RPMI8226 (cell line): ENCODE results near the gene LMX1B.

Experiments used
- DNase-seq: peaks from one replicate; pipeline ENCODE4 v3.0.0-alpha.2; 2015

Gene LMX1B

DNA sequence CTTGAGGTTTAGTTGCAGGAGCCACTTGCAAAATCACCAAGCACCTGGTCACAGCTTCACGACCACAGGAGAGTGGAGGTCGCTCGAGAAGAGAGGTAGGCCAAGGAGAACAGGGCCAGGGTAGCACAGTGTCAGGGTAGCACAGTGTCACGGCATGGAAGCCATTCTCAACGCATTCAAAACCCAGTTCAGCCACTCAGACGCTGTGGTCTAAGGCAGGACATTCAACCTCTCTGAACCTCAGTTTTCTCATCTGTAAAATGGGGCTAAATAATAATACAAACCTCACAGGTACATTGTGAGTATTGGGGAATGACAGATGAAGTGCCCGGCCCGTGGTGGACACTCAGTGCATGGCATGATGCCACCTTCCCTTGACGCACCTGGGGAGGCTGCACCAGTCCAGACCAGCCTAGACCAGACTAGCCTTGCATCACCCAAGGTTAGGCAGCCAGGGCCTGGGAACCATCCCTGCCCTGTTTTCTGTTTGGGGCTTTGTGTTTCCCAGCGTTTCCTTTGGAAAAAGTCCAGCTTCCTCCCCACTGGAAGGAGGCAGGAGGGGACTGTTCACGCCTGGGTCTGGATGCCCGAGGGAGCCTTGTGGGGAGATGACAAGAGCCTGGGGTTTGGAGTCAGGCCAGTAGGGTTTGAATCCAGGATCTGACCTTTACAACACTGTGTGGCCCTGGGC is 7.8 kb upstream of the LMX1B start:
- no peak for DNase-seq

DNA sequence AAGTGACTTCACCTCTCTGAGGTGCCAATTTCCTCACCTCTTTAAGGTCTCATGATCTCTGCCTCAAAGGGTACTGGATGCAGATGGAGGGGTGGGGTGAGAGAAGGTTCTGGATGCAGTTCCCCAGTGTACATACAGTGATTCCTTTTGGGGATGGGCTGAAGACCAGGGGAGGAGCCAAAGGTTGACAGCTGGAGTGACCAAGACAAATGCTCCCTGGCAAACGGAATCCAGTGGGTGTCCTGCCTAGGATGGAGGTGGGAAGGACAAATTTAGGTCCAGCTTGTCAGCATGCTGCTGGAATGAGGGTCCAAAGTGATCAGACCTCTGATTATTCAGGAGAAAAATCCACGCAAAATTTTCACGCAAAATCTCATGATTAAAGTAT is 7.3 kb upstream of the LMX1B start:
- no peak for DNase-seq

DNA sequence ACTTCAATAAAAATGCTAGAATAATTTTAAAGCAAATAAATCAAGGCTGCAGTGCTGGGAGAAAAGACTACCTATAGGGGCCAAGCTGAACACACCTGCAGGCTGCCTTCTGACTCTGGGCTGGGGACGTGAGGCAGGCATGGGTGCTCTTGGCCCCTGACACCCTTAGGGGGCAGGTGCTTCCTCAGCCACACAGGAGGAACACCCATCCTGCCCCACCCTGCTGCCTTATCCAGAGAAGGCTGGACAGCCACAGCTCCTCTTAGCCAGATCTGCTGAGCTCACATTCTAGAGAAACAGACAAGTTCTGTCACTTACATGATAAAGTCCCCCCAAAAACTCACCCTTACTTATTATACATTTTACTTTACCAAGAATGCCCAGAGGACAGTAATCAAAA is 6.6 kb upstream of the LMX1B start:
- peak; percentile 67 for DNase-seq

DNA sequence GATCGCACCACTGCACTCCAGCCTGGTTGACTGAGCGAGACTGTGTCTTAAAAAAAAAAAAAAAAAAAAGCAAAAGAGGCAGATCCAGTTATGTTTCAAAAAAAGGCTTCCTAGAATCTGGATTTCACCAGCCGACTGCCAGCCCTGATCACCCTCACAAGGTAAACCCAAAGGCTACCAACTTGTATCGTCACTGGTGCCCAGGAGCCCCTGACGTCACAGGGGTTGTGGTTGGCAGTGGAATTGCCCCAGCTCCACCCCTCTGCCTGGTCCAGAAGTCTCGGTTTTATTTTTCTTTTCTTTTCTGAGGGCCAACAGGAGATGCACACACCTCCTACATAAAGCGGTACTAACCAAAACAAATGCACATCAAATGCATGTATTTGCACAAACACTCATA is 6.0 kb upstream of the LMX1B start:
- peak; percentile 56 for DNase-seq

DNA sequence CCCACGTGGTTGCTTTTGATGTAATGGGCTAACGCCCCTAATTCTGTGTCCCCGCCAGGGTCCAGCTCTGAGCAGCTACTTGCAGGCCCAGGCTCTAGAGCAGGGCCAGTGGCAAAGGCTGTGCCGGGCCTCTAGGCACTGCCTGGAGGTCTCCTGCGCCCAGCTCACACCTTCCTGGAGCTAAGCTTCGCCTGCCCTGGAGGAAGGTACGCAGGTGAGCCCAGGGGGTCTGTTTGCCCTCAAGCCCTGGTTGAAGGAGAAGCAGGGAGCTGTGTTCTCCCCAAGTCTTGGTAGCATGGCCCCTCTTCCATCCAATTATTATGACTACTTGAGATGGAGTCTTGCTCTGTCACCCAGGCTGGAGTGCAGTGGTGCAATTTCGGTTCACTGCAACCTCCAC is 5.2 kb upstream of the LMX1B start:
- no peak for DNase-seq

DNA sequence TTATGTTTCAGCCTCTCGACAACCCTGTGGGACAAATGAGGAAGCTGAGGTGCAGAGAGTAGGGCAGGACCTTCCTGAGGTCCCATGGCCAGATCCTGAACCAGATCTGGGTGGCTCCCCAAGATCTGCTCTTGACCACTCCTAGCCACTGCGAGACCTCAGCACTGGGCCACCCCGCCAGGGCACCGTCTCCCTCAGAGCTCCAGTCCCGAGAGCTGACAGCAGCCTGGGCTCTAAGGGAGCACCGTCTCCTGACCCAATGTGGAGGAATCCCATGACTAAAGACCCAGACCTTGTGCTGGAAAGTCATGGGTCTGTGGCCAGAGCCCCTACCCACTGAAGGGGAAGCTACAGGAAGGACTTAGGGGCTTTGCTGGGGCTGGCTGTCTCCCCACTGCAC is 4.5 kb upstream of the LMX1B start:
- no peak for DNase-seq

DNA sequence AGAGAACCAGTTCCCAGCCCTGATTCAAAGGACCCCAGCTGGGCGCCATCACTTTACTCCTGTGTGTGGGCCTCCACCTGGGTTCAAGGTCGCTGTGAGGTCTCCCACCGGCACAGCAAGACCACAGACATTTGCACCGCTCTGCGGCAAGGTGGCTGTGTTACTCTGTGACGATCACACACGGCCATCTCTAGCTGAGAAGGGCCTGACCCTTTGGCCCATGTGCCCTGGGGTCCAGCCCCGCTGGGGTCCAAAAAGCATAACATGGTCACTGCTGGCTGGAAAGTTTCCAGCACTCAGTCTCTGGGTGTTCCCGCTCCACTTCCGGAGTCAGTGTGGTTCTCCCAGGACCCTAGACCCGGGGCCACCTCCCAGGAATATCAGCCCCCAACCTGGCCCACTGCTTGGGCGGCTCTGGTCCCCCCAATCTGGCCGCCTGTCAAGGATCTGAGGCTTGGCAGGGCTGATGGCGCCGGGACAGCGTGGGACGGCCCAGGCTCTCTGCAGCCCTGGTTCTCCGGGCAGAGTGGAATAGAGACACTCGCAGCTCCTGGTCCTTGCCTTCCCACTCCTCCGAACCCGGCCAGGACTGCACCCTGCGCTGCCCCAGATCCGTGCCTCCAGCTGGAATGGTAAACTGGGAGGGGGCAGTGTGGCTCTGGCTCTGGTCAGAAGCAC is 3.9 kb upstream of the LMX1B start:
- no peak for DNase-seq

DNA sequence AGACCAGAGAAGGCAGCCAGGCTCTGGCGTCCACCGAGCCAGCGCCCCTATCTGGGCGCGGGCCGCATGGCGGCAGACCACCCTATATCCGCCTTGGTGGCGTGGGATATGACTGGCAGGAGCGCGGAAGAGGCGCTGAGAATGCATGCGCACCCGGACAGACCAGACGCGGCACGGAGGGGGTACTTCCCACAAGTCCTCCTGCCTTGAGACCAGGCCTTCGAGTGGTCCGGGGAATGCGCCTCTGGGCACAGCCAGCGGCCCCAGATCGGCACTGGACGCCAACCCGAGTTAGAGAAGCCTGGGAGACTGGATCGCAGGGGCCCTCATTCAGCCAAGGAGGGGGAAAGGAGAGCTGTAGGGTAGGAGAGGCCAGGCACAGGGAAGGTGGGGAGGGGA is 2.5 kb upstream of the LMX1B start:
- DNase-seq = no peak

DNA sequence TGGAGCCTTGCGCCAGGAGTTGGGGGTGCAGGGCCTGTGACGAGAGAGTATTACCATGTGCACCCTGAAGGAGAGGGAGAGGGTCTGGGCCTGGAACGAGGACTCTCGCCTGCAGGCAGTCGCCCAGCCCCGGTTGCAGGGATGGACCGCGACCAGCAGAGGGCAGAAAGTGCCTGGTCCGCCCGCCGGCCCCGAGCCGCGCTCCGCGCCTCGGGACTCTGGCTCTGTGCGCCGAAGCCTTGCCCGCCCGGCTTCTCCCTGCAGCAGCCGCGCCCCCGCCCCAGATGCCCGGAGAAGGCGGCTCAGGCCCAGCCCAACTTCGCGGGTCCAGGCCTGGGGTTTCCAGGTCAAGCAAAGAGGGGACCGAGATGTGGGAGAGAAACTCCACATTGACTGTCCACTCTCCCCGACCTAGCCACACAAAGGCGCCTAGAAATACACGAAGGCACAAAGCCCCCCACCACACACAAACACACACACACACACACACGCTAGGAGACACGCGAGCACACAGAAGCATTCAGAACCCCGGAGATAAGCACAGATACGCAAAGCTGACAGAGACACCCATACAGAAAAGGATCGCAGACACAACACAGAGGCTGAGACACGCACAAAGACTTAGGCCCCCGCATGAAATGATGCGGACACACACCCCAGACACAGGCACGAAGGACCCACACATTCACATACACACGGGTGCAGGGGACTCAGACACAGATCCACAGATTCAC is 2.0 kb upstream of the LMX1B start:
- DNase-seq = peak; percentile 84

DNA sequence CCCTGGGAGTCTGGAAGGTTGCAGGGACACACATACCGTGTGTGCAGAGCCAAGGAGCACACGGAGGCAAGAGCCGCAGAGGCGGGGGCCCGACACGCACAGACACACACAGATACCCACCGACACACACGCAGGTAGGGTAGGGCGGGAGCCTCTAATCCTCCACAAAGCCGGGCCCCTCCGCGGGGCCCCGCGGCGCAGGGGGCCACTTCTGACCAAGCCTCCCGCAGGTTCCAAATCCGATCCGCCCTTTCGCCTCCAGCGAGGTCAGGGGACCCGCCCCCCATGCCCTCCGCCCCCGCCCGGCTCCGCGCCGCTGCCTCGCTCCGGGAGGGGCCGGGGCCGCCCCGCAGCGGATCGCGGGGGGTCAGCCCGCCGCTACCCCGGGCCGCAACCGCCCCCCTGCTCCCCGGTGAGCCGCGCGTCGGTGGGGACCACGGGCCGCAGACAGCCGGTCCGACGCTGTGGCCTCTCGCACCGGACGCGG is 1.4 kb upstream of the LMX1B start:
- DNase-seq = no peak

DNA sequence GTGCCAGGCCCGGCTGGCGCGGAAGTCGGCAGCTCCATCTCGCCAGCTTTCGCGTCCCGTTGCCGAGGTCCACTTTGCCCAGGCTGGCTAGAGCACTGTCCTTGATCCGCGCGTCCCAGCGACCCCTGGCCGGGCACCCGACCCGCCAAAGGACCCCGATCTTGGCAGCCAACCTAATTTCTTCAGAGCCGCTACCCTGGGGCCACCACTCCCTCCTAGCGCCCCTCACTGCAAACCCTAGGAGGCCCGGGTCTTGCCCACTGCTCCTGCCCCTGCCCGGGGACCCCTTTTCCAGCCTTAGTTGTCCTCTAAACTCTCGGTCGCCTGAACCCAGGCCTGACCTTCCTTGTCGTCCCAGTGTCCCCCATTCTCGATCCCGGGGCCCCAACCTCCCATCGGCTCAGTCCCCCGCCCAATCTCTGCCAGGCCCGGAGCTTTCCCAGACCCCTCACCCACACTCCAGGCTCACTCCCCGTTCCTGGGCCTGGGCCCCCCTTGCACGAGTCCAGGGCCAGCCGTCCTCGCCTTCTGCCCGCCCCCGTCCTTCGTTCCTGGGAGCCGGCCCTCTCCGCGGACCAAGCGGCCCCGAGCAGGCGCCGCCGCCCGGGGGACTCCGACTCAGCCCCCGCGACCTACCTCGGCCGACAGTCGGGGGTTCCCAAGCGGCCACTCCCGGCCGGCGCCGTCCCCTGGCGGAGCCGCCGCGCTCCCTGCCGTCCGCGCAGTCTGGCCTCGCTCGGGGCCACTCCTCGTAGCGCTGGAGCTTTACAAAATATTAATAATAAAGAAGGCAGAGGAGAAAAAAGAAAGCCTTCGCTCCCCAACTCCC is 701 bp upstream of the LMX1B start:
- no peak for DNase-seq

DNA sequence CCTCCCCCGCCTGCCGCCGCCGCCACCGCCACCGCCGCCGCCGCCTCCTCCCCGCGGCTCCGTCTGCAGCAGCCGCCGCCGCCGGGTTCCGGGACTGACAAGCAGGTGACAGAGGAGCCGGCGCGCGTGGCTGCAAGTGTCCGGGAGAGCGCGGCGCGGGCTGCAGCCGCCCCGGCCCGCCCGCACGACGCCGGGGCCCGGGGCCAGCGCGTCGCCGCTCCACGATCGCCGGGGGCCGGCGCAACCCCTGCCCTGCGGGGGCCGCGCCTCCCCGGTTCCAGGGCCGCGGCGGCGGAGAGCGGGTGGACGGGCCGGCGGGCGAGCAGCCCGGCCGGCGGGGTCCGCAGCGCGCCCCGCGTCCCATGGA is 343 bp downstream of the LMX1B start:
- no peak for DNase-seq

DNA sequence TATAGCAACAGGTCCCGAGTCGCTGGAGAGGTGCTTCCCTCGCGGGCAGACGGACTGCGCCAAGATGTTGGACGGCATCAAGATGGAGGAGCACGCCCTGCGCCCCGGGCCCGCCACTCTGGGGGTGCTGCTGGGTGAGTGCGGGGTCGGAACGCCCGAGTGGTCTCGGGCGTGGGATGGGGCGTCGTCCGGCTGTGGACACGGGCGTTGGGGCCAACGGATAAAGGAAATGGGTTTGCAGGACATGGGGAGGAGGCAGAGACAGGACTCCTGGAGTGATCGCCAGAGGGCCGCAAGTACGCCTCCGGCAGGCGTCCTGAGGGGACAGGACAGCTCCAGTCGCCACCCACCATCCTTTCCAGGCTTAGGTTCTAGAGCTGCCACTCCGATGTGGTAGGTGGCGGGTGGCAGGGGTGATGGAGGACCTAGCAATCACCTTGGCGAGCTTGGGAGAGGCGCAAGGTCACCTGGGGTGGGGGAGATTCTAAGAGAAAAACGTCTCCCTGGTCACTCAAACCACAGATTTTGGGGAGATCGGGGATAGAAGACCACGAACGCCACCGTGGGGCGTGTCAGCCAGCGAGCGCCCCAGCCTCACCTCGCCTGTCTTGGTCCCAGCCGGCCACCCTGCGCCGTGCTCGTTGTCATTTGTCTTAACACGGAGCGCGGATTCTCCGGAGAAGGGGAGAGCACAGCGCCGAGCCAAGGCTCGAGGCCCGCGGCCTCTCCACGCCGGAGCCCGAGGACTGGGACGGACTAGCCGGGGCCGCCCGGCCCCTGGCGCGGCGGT is 922 bp downstream of the LMX1B start:
- DNase-seq = no peak

DNA sequence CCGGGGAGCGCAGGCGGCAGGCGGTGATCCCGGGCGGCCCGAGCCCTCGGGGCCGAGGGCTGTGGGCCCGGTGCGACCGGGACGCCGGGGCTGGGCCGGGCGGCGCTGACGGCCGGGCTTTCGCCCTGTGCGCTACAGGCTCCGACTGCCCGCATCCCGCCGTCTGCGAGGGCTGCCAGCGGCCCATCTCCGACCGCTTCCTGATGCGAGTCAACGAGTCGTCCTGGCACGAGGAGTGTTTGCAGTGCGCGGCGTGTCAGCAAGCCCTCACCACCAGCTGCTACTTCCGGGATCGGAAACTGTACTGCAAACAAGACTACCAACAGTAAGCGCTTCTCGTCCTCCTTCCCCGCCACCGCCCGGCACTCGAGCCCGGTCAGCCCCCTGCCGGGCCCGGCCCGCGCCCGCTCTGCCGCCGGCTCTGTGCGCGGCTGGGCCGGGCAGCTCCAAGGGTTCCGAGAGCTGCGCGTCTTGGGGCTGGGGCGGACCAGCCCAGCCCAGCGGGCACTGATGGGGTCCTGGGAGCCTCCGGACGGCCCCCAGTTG is 1.6 kb downstream of the LMX1B start:
- peak; percentile 80 for DNase-seq

DNA sequence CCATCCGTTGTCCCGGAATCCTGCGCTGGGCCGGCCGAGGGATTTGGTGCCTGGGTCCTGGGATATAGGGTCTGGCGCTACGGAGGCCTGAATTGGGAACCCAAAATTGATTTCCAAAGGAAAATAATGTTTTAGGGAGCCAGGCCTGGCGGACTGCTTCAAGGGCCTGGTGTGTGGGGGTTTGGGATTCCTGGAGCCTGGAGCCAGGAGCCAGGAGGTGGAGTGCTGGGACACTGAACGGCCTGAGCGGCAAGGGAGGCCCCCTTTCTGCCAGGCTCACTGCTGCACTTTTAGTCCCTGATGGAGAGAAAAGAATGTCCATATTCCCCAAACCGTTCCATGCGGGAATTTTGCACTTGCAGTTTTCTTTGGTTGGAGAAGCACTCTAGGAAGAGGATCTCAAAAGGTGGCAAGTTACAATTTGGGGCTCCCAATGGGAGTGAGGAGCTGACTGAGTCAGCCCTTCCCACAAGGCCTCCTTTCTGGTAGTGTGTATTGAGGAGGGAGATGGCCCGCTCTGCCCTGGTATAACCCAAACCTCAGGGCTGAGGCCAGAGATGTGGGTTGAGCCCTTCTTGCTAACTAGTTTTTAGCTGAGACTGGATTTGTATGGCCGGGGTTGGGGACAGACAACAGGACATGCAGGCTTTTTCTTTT is 2.2 kb downstream of the LMX1B start:
- DNase-seq = no peak

DNA sequence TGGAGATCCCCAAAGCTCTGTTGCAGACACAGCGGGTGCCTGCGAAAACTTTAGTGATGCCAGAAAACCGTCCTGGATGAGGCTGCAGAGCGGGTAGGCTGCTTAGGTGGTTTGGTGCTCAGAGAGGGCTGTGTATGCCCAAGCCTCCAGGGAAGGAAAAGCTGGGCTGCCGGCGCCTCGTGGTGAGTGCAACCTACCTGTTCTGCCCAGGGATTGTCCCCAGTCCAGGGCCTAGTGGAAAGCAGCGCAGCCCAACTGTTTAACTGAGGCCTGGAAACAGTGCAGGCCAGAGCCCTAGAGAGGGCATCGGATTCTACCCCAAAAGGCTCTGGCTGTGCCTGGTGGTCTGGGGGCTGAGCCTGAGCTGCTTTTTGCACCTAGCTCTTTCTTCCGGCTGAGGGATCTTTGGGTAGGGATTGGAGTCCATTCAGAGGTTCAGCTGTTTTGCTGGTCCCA is 2.8 kb downstream of the LMX1B start:
- no peak for DNase-seq

DNA sequence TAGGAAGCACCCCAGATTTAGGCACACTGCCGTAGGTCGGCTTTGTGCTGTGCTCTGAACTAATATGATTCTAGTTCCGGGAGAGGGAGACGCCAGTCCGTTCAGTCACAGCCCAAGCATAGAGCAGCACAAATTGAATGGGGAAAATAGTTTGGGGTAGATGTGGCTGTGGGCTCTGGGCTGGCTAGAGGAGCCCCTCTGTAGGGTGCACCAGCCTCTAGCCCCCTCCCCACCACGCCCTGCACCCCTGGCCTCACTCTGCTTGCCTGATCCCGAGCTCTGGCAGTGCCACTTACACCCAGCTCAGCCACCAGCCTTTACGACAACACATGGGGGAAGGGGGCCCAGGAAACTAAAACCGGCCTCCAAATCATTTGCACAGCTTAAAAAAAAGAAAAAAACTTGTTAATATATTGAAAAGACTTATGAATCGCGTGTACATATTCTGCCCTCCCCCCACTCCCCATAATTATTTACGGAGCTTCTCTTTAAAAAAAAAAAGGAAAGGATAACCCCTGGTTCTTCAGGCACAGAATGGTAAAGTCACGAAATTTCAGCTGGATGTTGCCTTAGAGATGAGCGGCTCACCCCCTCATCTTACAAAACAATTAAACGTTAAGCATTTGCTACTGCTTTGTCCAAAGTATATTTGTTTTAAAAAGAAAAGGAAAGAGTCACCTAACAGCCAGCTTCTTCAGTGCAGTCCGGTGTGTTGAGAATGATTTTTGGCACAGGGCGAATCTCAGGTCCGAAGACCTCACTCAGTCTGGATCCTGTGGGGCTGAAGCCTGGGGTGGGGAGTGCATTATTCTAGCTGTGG is 3.5 kb downstream of the LMX1B start:
- no peak for DNase-seq

DNA sequence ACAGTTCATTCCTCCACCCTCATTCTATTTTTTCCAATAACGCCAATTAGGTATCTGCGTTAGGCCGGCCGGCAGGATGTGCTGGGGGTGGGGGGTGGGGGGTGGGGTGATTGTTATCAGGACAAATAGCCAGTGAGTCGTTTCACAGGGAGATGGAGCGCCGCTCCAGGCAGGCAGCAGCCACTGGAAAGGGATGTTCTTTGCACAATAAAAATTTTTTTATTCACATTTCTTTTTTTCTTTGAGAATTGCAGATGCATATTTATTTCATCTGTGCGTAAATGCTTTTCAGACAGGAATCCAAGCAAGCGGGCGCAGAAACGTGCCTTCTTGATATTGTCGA is 4.1 kb downstream of the LMX1B start:
- no peak for DNase-seq

DNA sequence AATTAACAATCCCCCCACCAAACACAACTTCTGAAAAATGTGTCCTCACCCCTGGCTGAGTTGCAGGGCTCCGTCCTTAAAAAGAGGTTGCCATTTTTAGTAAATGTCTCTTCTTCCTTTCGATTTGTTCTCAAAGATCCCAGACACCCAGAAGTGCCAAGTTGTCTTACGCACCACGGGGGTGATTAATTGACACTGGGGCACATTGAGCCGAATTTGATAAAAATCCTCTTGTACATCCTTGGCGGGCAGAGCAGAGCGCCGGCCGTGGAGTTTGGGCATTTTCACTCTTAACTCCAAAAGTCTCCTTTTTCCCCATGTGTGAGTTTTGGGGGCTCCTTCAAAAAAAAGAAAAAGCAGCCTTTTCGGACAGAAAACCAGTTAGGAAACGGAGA is 4.5 kb downstream of the LMX1B start:
- no peak for DNase-seq

DNA sequence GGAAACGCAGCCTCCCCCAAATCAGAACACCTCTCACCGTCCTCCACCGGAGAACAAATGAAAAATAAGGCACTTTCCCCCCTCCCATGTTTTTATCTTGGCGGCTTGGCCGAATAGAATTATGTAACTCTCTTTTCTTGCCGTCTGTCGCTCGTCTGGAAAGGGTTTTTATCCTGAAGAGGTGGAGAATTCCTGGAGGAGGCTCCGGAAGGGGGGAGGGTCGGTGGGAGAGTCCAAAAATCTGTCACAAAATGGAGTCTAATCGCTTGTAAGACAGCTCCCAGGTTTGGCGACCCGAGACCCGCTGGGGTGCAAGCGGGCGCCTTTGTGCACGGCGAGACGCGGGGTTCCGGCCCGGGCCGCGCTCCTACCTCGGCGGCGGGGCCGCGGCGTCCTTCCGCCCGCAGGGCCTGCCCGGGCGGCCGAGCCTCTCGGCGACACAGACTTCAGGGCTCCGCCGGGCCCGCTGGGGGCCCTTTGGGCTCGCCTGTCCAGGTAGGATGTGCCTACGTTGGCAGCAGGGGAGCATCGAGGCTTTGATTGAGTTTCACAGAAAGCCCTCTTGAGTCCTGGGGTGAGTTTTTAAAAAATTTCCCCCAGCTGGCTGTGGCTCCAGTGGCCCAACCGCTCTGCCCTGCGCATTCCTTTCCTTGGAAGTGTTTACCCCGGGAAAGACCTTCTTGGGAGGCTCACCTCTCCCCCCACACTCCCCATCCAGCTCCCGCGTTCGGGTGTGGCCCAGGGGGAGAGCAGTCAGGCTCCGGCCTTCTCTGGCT is 5.0 kb downstream of the LMX1B start:
- no peak for DNase-seq
